Measurements from ENCODE around the gene TXNDC11.

- TF ChIP-seq POLR2A (IDR thresholded peaks at IDR 0.05), result no peak
- TF ChIP-seq CTCF (IDR thresholded peaks at IDR 0.05), result no peak
These were observed 72.2 kb downstream of the TXNDC11 start for GRCh38 chr16:11670171-11671131.
